ENCODE measurements around the gene ELL2. TPM values are rescaled to one million over a fixed set of nuclear protein-coding genes. Genes with fewer than 3 reads are reported as not detected.

The ELL2 gene
- polyA plus RNA-seq, 3 donors = 3.1 to 8.1 (median 5.8) TPM

GRCh38 chr5:95993266-95993665 is 31.6 kb upstream of the ELL2 start:
- no peaks in the 10 kb centered on the region for H3K4me1 Mint-ChIP-seq
- H3K9me3 Mint-ChIP-seq = peaks cover 0 to under 1% (median 0%) of the 10 kb centered on the region in 7 donors
- Histone ChIP-seq H3K9ac (ENCODE audit: insufficient read depth, low read length, poor library complexity, severe bottlenecking) (no peak overlapping the region), H3K79me2 (ENCODE audit: insufficient read depth, low read length) (no peaks in the 10 kb centered on the region), H3K4me2 (replicated peaks; ENCODE audit: extremely low read depth, low read length, poor library complexity, severe bottlenecking) (no peak overlapping the region), H3K4me3 (replicated peaks in 1 of 3; ENCODE audit: low read depth in 2 of 3, low read length in 3 of 3) (no peak overlapping the region), H3K27ac (ENCODE audit: low read depth in 1 of 2, low read length in 2 of 2) (no peak overlapping the region), H3K9me3 (replicated peaks in 1 of 2; ENCODE audit: control insufficient read depth in 1 of 2, insufficient read depth in 1 of 2, low read length in 2 of 2) (no peaks in the 10 kb centered on the region), H2AFZ (ENCODE audit: insufficient read depth, low read depth, low read length, poor library complexity, severe bottlenecking) (no peak overlapping the region), H3K4me1 (ENCODE audit: control insufficient read depth in 1 of 2, insufficient read depth in 2 of 2, low read length in 2 of 2) (no peaks in the 10 kb centered on the region), H3K27me3 (ENCODE audit: control insufficient read depth in 2 of 2, insufficient read depth in 2 of 2, low read length in 2 of 2) (no peaks in the 10 kb centered on the region), H3K36me3 (replicated peaks in 1 of 2; ENCODE audit: control insufficient read depth in 1 of 2, insufficient read depth in 2 of 2, low read length in 2 of 2) (no peaks in the 10 kb centered on the region), H4K20me1 (ENCODE audit: insufficient read depth, low read length) (no peaks in the 10 kb centered on the region)
- no peak for TF ChIP-seq CTCF (IDR thresholded peaks at IDR 0.05)
- no peak for DNase-seq
- H3K27ac Mint-ChIP-seq = no peak overlapping the region
- intact Hi-C loops (cut with micrococcal nuclease) = no loop called here
- H3K27me3 Mint-ChIP-seq (ENCODE audit: low read depth in 3 of 3) = no peaks in the 10 kb centered on the region
- no peak overlapping the region for H3K4me3 Mint-ChIP-seq
- no peaks in the 10 kb centered on the region for H3K36me3 Mint-ChIP-seq

- Histone ChIP-seq H3K79me2 (ENCODE audit: insufficient read depth, low read length) (no peaks in the 10 kb centered on the region), H3K9ac (ENCODE audit: insufficient read depth, low read length, poor library complexity, severe bottlenecking) (no peak overlapping the region), H3K36me3 (replicated peaks in 1 of 2; ENCODE audit: control insufficient read depth in 1 of 2, insufficient read depth in 2 of 2, low read length in 2 of 2) (no peaks in the 10 kb centered on the region), H3K4me2 (replicated peaks; ENCODE audit: extremely low read depth, low read length, poor library complexity, severe bottlenecking) (no peak overlapping the region), H3K27ac (ENCODE audit: low read depth in 1 of 2, low read length in 2 of 2) (no peak overlapping the region), H3K4me3 (replicated peaks in 1 of 3; ENCODE audit: low read depth in 2 of 3, low read length in 3 of 3) (no peak overlapping the region), H3K27me3 (ENCODE audit: control insufficient read depth in 2 of 2, insufficient read depth in 2 of 2, low read length in 2 of 2) (no peaks in the 10 kb centered on the region), H4K20me1 (ENCODE audit: insufficient read depth, low read length) (no peaks in the 10 kb centered on the region), H3K4me1 (ENCODE audit: control insufficient read depth in 1 of 2, insufficient read depth in 2 of 2, low read length in 2 of 2) (no peaks in the 10 kb centered on the region), H2AFZ (ENCODE audit: insufficient read depth, low read depth, low read length, poor library complexity, severe bottlenecking) (no peak overlapping the region), H3K9me3 (replicated peaks in 1 of 2; ENCODE audit: control insufficient read depth in 1 of 2, insufficient read depth in 1 of 2, low read length in 2 of 2) (no peaks in the 10 kb centered on the region)
- Mint-ChIP-seq H3K27me3 (ENCODE audit: low read depth in 3 of 3) (no peaks in the 10 kb centered on the region), H3K9me3 (no peaks in the 10 kb centered on the region), H3K36me3 (no peaks in the 10 kb centered on the region), H3K4me1 (no peaks in the 10 kb centered on the region), H3K27ac (no peak overlapping the region), H3K4me3 (no peak overlapping the region)
- intact Hi-C loops (cut with micrococcal nuclease) = no loop called here
- no peak for TF ChIP-seq CTCF (IDR thresholded peaks at IDR 0.05)
- no peak for DNase-seq
- no CpG with 5 or more reads among the region's 1 CpG for WGBS (ENCODE audit: insufficient coverage)
Observed at GRCh38 chr5:95989283-95990048, 27.8 kb upstream of the ELL2 start.
